Peyer's patch (tissue), 4 donors: ENCODE results near the gene LDLRAD4.

ENCODE experiments used
- POLR2A ChIP-seq, 2 donors: fragments of 450-650 bp; IDR thresholded peaks; one replicate each; pipeline ENCODE4 v1.5.1; 2017; ENCODE audit warnings: antibody characterized with exemption in 2 of 2, mild to moderate bottlenecking in 2 of 2, moderate library complexity in 2 of 2
- TF ChIP-seq, protein P1 (sequence below), 6 experiments: fragments of 450-650 bp in 4 of 6; fragments of 200-600 bp in 2 of 6; sonication (generic) in 1 of 6; IDR thresholded peaks; one replicate each; pipeline ENCODE4 v1.5.1; 2017 to 2019; ENCODE audit warnings: antibody characterized with exemption in 6 of 6, mild to moderate bottlenecking in 3 of 6, moderate library complexity in 1 of 6

GRCh38 chr18:13183359-13183758 is 35.2 kb upstream of the LDLRAD4 start:
- TF ChIP-seq, protein P1, sequence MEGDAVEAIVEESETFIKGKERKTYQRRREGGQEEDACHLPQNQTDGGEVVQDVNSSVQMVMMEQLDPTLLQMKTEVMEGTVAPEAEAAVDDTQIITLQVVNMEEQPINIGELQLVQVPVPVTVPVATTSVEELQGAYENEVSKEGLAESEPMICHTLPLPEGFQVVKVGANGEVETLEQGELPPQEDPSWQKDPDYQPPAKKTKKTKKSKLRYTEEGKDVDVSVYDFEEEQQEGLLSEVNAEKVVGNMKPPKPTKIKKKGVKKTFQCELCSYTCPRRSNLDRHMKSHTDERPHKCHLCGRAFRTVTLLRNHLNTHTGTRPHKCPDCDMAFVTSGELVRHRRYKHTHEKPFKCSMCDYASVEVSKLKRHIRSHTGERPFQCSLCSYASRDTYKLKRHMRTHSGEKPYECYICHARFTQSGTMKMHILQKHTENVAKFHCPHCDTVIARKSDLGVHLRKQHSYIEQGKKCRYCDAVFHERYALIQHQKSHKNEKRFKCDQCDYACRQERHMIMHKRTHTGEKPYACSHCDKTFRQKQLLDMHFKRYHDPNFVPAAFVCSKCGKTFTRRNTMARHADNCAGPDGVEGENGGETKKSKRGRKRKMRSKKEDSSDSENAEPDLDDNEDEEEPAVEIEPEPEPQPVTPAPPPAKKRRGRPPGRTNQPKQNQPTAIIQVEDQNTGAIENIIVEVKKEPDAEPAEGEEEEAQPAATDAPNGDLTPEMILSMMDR (IDR thresholded peaks at IDR 0.05) = no peak
- no peak for TF ChIP-seq POLR2A (IDR thresholded peaks at IDR 0.05)
